Stromal cell of bone marrow (primary cell): ENCODE measurements around the gene COTL1.

ENCODE experiments used
- DNase-seq: peaks from one replicate; pipeline ENCODE4 v3.0.0-alpha.2; 2012; ENCODE audit warnings: low read depth

COTL1 gene, protein sequence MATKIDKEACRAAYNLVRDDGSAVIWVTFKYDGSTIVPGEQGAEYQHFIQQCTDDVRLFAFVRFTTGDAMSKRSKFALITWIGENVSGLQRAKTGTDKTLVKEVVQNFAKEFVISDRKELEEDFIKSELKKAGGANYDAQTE

DNA sequence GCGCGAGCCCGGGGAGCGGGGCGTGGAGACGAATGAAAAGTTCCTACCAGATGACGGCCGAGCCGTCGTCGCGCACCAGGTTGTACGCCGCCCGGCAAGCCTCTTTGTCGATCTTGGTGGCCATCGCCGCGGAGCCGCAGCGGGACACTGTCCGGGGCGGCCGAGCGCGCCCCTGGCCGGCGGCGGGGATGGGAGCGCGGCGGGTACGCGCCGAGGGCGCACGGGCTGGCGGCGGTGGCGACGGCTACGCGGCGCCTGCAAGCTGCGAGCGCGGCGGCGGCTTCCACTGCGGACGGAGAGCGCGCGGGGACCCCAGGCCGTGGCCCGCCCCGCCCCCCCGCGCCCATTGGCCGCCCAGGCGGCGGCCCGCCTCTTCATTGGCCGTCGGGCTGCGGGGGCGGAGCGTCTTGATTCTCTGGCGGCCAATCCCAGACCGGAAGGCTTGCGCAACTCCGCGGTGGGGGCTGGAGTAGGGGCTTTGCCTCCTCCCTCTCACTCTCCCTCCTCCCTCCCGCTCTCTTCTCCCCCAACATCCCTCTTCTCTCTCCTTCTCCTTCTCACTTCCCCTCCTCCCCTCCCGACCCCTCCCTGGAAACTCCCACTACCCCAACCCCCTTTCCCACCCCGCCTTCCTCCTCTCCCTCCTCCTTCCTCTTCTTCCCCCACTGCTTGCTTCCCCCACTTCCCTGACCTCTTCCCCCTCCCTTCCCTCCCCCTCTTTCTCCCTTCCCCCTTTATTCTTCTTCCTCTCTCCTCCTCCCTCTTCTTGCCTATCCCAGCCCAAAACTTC is at the start of gene COTL1:
TSS of gene COTL1 (minus strand) at position 288 of the 790 bp plus-strand sequence. CDS start at position 124, 164 bp downstream.
- peak; percentile 96 for DNase-seq

DNA sequence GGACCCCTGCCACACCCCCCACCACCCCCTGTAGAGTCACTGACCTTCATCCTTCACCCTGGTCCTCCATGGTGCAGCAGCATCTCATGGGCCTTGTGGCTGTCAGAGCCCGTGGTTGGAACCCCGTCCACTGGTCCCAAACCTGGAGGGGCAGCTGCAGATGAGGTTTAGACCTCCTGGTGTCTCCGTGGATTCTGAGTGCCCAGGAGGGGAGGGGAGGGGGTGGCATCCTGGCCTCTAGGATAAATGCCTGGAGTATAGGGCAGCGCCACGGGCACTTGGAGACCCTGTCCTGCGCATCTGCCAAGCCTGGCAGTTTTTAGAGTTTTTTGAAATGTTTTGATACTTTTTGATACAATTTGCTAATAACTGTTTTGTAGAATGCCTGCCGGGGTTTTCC is 48.0 kb upstream of the COTL1 start:
- DNase-seq: no peak

DNA sequence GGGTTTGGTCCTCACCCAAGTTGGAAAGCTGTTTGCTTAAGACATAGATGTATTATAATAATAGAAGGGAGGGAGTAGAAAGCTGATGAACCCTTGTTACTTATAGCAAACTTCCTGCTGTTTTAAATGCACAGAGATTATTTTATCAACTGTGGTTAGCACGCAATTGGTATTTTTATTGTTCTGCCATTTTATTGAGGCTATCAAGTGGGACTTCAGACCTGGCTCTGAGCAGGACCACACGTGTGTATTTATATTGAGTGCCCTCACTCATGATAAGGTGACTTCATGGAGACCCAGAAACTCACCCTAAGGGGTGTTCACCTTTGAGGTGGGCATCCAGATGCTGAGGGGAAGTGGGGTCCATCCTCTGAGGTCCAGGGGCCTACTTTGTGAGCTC is 47.5 kb upstream of the COTL1 start:
- DNase-seq: no peak

DNA sequence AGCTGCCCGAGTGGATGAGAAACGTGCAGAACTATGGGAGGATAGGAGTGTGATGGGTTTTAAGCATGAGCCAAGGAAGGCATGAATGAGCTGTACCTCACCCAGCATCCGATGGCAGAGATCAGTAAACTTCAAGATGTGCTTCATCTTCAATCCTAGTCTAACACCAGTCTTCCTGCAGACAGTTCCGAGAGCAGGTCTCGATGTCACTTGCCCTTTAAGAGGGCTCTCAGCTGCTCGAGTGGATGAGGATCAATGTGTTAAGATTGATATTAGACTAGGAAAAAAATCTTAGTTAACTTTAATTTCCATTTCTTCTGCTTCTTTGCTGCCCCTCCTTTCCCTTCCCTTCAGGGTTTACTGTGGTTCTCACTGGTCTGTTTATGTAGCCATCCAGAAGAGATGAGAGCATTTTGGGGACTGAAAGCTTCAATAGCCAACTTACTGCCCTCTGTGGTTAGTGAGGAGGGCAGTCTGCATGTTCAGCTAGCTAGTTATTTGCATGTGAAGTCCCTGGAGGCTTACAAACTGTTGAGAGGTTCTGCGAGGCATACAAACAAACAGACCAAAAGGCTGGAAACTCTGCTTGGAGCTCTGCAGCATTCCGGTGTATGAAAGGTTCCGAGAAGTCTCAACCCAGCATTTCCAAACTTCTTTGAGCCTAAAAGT is 45.7 kb upstream of the COTL1 start:
- DNase-seq: no peak

DNA sequence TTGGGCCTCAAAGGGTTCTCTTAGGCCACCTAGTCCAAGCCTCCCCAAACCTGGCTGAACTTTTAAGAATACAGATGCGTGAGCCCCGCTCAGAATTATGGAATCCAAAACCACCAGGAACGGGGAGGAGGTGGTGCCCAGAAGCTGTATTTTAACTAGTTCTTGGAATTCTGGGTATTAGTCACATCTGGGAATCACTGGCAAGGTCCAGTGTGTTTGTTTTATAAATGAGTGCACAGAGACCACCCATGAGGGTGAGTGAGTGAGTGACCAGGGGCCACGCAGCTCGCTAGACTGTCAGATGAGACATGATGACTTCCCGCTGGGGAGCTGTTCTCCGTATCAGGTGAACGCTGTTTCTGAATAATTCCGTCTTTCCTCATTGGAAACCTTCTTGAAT is 44.6 kb upstream of the COTL1 start:
- no peak for DNase-seq

DNA sequence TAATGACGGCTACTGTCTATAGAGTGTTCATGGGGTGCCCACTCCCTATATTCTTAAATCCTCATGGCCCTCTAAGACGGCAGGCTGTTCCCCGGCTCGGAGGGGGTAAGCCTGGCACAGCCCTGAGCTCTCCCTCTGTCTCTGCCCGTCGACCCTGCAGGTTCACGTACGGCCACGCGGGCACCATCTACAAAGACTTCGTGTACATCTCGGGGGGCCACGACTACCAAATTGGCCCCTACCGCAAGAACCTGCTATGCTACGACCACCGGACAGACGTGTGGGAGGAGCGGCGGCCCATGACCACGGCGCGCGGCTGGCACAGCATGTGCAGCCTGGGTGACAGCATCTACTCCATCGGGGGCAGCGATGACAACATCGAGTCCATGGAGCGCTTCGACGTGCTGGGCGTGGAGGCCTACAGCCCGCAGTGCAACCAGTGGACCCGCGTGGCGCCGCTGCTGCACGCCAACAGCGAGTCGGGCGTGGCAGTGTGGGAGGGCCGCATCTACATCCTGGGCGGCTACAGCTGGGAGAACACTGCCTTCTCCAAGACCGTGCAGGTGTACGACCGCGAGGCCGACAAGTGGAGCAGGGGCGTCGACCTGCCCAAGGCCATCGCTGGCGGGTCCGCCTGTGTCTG is 43.7 kb upstream of the COTL1 start:
- no peak for DNase-seq

DNA sequence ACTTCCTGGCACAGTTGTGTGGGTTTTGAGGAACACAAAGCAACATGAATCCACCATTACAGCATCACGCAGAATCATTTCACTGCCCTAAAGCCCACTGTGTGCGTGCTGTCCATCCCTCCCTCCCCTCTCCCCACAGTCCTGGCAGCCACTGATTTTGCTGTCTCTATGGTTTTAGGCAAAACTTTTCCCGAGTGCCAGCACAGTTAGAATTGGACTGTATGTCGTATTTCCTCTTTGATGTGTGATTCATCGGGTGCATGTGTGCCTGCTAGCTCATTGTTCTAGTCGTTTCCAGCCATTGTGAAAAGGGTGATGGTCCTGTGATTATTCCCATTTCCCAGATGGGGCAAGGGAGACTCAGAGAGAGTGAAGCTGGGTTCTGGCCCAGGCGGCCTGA is 43.1 kb upstream of the COTL1 start:
- DNase-seq: no peak

DNA sequence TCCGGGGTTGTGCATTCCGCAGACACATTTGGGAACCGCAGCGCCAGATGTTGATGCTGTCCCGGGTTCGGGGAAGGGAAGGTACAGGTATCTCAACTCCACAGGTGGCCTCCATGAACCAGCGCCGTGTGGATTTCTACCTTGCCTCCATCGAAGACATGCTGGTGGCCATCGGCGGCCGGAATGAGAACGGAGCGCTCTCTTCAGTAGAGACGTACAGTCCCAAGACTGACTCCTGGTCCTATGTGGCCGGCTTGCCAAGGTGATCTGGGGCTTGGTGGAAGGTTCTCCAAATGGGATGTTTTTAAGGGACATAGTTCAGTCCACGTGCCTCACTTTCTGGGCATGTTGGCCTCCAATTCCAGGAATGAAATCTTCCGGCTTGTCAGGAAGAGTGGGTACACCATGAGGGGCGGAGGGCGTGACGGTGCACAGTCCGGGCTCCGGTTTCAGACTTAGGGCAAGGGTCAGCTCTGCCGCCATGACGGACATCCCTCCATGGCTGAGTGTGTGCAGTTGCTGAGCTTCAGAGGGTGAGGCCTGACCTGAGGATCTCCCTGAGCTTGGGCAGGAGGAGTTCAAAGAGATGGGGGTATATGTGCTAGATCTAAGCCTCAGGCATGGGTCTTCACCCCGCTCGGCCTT is 41.9 kb upstream of the COTL1 start:
- no peak for DNase-seq

DNA sequence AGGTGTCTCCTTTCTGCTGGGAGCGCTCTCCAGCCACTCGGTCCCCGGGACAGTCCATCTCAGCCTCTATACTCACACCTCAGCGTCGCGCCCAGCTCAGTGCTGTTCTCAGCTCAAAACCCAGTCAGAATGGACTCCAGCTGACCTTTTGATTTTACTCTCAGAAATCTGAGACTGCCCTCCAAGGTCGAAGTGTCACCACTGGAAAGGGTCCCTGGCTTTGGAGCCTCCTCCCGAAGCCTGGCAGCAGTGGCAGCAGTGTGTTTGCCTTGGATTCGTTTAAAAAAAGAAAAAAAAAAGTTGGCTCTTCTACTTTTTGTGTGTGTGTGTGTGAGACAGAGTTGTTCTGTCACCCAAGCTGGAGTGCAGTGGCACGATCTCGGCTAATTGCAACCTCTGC is 40.8 kb upstream of the COTL1 start:
- DNase-seq: no peak

DNA sequence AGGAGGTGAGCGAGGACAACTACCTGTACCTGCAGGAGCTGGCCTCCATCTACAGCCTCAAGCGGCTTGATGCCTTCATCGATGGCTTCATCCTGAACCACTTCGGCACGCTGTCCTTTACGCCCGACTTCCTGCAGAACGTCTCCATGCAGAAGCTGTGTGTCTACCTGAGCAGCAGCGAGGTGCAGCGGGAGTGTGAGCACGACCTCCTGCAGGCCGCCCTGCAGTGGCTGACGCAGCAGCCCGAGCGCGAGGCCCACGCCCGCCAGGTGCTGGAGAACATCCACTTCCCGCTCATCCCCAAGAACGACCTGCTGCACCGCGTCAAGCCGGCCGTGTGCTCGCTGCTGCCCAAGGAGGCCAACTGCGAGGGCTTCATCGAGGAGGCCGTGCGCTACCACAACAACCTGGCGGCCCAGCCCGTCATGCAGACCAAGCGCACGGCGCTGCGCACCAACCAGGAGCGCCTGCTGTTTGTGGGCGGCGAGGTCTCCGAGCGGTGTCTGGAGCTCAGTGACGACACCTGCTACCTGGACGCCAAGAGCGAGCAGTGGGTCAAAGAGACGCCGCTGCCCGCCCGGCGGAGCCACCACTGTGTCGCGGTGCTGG is 39.5 kb upstream of the COTL1 start:
- no peak for DNase-seq

DNA sequence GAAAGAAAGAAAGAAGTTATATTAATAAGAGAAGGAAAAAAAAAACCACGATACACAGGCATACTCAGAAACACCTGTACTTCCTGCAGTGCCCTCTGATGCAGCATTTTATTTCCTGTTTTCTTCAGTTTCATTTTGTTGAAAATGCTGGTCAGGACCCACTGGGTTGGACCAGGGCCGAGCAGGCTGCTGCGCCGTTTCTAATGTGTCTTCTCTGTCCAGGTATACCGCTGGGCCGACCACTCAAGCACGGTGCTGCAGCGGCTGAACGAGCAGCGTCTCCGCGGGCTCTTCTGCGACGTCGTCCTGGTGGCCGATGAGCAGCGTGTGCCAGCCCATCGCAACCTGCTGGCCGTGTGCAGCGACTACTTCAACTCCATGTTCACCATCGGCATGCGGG is 38.8 kb upstream of the COTL1 start:
- DNase-seq: no peak

DNA sequence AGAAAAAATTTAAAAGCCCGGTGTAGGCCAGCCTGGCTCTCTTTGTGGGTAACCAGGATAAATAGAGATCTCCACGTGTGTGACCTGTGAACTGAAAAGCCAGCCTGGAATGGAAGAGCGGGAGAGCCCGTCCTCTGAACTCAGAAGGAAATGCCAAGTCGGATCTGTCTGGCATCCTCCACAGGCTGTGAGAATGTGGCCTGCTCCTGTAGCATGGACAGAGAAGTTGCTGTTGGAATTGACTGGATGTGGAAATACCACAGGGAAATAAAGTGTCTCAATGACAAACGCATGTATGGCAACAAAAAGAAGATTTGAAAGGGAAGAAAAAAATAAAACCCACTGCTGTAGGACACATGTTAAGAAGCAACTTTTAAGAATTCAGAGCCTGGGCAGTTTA is 37.1 kb upstream of the COTL1 start:
- DNase-seq: no peak

DNA sequence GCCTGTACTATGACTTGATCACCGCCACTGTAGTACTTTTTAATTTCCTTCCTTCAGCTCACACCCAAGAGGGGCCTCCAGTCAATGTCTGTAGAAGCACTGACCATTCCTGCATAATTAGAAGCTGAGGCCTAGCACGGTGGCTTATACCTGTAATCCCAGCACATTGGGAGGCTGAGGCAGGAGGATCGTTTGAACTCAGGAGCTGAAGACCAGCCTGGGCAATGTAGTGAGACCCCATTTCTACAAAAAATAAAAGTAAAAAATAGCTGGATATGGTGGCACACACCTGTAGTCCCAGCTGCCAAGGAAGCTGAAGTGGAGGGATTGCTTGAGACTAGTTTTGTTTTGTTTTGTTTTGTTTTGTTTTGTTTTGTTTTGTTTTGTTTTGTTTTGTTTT is 36.4 kb upstream of the COTL1 start:
- no peak for DNase-seq

DNA sequence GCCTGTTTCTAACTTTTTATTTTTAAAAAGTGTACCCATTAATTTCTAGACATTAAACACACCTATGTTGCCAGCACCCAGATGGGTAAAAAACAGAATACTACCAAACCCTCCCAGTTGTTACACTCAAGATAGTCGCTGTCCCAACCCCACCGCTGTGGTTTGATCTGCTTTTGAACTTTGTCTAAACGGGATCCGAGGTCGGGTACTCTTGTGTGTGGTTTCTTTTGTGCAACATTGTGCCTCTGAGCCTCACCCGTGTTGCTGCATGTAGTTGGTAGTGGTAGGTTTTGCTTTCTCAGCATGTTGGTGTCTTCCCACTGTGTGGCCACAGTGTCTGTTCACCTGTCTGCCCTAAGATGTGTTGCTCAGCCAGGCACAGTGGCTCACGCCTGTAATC is 34.7 kb upstream of the COTL1 start:
- no peak for DNase-seq

DNA sequence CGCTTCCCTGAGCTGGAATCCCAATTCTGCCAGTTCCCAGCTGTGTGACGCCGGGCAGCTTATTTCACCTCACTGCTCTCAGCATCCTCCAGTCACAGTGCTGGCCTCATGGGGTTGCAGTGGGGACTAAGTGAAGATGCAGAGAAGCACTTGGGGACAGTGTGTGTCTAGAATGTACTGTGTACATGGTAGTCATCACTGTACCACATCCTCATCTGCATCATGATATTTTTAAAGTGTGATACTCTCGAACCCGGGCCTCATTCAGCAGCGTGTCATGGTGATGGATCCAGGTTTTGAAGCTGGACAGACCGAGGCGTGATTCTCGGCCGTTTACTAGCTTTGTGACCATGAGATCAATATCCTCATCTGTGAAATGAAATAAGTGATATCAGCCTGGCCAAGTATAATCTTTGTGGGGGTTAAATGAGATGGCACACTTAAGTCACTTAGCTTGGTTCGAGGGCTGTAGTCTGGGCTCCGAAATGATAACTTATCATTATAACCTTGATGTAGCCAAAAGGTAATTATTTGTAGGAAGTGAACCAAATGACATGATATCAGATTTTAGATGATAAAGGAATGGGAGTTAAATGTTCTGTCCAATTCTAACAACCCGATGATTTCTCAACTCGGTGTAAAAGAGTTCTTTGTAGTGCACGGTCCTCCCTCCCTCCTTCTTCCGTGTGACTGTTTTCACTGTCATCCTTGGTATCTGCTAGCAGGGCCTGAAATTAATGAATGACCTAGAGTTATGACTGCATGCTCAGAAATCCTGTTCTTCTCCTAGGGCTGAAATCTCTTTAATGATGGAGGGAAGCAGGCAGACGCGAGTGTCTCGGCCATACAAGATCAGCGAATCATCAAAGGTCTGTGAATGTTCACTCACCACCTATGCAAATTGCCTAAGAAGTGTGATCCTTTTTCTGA is 32.4 kb upstream of the COTL1 start:
- DNase-seq: no peak

DNA sequence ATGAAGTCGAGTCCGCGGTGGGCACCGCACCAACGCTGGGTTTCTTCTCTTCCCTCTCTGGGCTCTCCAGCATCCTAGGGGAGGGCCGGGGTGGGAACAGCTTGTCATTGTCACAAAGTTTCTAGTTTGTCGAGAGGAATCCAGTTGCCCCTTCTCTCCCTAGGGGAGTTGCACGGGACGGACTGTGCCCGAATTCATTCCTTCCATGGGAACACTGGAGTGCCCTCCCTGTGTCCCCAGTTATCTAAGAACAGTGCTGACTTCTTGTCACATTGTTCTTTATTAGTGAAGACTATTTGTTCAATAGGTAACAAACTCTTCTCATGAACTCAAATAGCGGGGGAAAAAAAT is 31.6 kb upstream of the COTL1 start:
- no peak for DNase-seq

DNA sequence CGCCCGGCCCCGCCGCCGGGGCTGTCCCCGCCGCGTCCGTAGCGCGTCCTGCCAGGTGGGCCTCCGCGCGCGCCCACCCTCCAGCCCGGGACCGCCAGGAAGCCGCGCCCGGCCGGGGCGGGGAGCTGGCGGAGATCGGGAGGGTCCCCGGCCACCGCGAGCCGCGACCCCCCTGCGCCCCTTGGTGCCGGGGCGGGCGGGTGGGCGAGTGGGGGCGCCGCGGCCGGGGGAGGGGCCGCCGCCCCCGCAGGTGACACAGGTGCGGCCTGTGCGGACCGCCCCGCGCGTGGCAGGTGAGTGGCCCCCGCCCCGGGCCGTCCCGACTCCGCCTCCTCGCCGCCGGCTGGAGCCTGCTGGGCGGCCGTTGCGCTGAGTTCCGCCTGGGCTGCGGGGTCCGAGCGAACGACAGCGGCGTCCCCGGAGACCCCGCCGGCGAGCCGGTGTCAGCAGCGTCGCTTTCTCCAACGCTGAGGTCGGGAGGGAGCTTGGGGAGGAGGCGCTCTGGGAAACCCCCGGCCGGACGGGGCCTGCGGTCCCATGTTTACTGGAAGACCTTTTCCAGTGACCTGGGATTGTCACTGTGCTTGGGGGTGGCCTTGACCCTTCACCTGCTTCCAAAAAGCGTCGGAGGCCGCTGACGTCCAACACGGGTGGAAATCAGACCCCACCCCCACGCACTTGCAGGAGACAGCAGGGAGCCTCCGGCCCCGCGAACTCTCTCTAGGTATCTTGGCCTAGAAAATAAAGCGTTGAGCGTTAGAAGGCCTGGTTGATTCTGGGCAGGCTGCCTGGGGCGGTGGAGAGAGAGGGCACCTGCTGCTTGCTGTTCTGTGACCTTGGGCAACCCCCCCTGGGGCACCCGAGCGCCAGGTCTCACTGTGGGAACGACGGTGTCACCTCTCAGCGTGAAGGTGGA is 31.0 kb upstream of the COTL1 start:
- no peak for DNase-seq

DNA sequence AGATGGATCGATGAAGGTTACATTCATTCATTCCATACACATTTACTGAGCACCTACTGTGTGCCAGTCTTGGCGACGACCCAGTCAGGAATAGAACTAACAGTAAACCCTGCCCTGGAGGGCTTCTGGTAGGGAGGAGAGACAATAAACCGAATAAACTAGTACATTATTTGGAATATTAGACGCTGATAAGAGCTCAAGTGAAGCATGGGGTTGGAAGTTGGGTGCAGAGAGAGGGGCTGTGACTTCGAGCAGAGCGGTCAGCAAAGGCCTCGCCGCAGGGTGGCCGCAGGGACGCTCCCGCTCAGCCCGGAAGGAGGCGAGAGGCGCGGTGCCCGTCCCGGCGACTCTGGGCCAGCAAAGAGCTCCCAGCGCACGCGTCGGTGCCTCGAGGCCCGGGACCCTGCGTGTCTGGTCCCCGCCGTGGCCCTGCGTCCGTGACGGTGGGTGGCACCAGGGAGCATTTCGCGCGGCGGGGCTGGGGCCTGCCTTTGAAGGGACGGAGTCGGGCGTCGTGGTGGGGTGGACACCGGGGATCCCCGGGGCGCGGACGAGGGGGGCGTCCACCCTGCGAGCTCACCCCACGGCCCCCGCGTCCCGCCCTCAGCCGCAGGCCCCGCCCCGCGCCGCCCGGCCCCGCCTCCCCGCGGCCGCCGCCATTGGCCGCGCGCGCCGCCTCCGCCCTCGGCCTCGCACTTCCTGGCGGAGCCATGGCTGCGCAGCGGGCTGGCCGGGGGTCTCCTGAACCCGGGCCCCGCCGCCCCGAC is 30.1 kb upstream of the COTL1 start, which contains the start of gene KLHL36:
TSS of gene KLHL36 (plus strand) at position 684 of the 767 bp plus-strand sequence. CDS start 2,357 bp downstream, outside the sequence.
- DNase-seq: no peak

DNA sequence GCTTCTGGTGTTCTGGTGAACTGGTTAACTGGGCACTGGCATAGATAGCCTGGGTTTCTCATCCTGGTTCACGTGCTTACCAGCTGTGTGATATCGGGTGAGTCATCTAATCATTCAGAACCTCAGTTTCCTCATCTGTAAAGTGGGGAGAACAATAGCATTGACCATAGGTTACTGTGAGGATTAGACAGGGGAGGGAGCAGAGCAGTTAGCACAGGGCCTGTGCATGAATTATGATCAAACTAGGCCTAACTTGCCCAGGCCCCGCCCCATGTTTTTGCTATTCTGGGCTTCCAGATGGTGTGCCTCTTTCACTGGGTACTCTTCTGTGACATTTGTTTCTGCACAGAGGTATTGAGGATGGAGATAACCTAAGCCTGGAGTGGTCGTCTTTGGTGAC is 25.8 kb upstream of the COTL1 start:
- DNase-seq: no peak
